Right lobe of liver (tissue), 6 donors: Measurements from ENCODE around the gene MAP7. TPM values are rescaled to one million over a fixed set of nuclear protein-coding genes. Genes with fewer than 3 reads are reported as not detected.

Experiments used
- ATAC-seq, 4 donors: fragments of 200-7000 bp; cut with Tn5 transposase; one replicate each; pipeline ENCODE4 v1.9.1; 2020; ENCODE audit warnings: mild to moderate bottlenecking in 4 of 4, moderate library complexity in 4 of 4
- DNase-seq, 3 donors: peaks; one replicate each; pipeline ENCODE4 v3.0.0-alpha.2; 2020
- H3K27ac ChIP-seq, 3 donors: fragments of 200-600 bp; one replicate each; pipeline ENCODE4 v1.8.0; 2022
- H3K27me3 ChIP-seq, 2 donors: fragments of 200-600 bp; one replicate each; pipeline ENCODE4 v1.8.0; 2022
- H3K36me3 ChIP-seq, 4 donors: fragments of 200-600 bp; sonication (generic) in 1 of 4; one replicate each; pipeline versions ENCODE4 v1.5.1 to v1.8.0; 2017 to 2022; ENCODE audit warnings: control low read depth in 1 of 4
- H3K4me1 ChIP-seq, 4 donors: fragments of 200-600 bp; sonication (generic) in 1 of 4; one replicate each; pipeline versions ENCODE4 v1.5.1 to v1.8.0; 2017 to 2022; ENCODE audit warnings: control low read depth in 1 of 4
- H3K4me3 ChIP-seq, 3 donors: fragments of 200-600 bp; one replicate each; pipeline ENCODE4 v1.8.0; 2022
- H3K9me3 ChIP-seq, 4 donors: fragments of 200-600 bp; sonication (generic) in 1 of 4; one replicate each; pipeline versions ENCODE4 v1.5.1 to v1.8.0; 2017 to 2022; ENCODE audit warnings: control low read depth in 1 of 4
- POLR2A ChIP-seq: fragments of 450-650 bp; IDR thresholded peaks from one replicate; pipeline ENCODE4 v1.6.1; 2017; ENCODE audit warnings: antibody characterized with exemption, mild to moderate bottlenecking
- WGBS: methylation state at CpG from one replicate; pipeline ENCODE4 v1.1.6; 2018; ENCODE audit warnings: low coverage, low lambda C conversion rate; ENCODE audit not compliant: insufficient coverage; ENCODE audit errors: missing lambda C conversion rate; 5-methylcytosine and 5-hydroxymethylcytosine counted together
- intact Hi-C, 2 donors: fragments of 100-400 bp; cut with DNase I; formaldehyde crosslinking; loops; one replicate each; pipeline versions ENCODE4 v1.11.2 to v1.14.1; 2022
- total RNA-seq, 6 experiments: library from RNA; depleted of rRNA in 2 of 6; stranded (reverse); fragments of >200 nt in 2 of 6; fragmentation: NEBNext Ultra II Directional in 3 of 6; extraction: Animal tissue kit (Norgen Biotek cat#: 25700) in 3 of 6; gene quantifications; one replicate each; pipeline versions ENCODE4 v1.1.0 to v1.2.4, GENCODE V29; 2016 to 2023
- TF ChIP-seq, protein P1 (sequence below), 4 donors: fragments of 200-600 bp in 3 of 4; fragments of 450-650 bp in 1 of 4; IDR thresholded peaks; one replicate each; pipeline versions ENCODE4 v1.5.1 to v1.8.0; 2016 to 2022; ENCODE audit warnings: antibody characterized with exemption in 4 of 4, mild to moderate bottlenecking in 2 of 4
- donor health status: DM: no; HTN: yes; CAD: no.
- donor health status: DM: no; HTN: no; CAD: no.
- donor health status: DM: no; HTN: no; CAD: no.
- donor health status: DM: no; HTN: yes; CAD: no.
- donor health status: DM: no; HTN: yes; CAD: no.

The MAP7 gene
- total RNA-seq, 6 experiments from 2014 or later: 14.8 to 20.9 (median 17.9) TPM

DNA sequence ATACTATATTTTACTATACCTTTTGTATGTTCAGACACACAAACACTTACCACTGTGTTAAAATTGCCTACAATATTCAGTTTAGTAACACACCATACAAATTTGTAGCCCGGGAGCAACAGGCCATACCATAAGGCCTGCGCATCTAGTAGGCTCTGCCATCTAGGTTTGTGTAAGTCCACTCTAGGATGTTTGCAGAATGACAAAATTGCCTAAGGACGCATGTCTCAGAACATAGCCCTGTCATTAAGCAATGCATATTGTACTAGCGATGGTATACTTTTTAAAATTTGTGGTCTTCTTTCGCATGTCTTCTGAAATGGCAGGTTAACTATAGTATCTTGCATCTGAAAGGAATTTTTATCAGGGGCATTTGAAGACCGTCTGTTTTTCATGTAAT, 26.6 kb upstream of the MAP7 start:
- TF ChIP-seq, protein P1, sequence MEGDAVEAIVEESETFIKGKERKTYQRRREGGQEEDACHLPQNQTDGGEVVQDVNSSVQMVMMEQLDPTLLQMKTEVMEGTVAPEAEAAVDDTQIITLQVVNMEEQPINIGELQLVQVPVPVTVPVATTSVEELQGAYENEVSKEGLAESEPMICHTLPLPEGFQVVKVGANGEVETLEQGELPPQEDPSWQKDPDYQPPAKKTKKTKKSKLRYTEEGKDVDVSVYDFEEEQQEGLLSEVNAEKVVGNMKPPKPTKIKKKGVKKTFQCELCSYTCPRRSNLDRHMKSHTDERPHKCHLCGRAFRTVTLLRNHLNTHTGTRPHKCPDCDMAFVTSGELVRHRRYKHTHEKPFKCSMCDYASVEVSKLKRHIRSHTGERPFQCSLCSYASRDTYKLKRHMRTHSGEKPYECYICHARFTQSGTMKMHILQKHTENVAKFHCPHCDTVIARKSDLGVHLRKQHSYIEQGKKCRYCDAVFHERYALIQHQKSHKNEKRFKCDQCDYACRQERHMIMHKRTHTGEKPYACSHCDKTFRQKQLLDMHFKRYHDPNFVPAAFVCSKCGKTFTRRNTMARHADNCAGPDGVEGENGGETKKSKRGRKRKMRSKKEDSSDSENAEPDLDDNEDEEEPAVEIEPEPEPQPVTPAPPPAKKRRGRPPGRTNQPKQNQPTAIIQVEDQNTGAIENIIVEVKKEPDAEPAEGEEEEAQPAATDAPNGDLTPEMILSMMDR (IDR thresholded peaks at IDR 0.05): no peak
- TF ChIP-seq POLR2A: no peak
- no peak overlapping the region for H3K4me3 ChIP-seq
- no peaks in the 10 kb centered on the region for H3K27me3 ChIP-seq
- no peaks in the 10 kb centered on the region for H3K4me1 ChIP-seq
- intact Hi-C loops: no loop called here
- H3K36me3 ChIP-seq: peaks cover 0 to 5% (median 2%) of the 10 kb centered on the region in 4 donors
- 100% methylated on average over 4 of the region's 6 CpGs for WGBS
- DNase-seq (no peak), ATAC-seq (no peak)
- H3K9me3 ChIP-seq: no peaks in the 10 kb centered on the region
- H3K27ac ChIP-seq: no peak overlapping the region

DNA sequence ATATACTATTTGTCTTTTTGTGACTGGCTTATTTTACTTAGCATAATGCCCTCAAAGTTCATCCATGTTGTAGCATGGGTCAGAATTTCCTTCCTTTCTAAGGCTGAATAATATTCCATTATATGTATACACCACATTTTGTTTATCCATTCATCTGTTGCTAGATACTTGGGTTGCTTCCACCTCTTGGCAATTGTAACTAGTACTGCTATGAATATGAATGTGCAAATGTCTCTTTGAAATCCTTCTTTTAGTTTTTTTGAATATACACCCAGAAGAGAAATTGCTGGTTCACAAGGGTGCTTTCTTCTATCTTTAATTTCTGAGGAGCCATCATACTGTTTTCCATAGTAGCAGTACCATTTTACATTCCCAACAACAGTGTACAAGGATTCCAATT, 21.3 kb upstream of the MAP7 start:
- peaks cover 0 to 8% (median 0%) of the 10 kb centered on the region in 4 donors for H3K4me1 ChIP-seq
- no peak for ATAC-seq

DNA sequence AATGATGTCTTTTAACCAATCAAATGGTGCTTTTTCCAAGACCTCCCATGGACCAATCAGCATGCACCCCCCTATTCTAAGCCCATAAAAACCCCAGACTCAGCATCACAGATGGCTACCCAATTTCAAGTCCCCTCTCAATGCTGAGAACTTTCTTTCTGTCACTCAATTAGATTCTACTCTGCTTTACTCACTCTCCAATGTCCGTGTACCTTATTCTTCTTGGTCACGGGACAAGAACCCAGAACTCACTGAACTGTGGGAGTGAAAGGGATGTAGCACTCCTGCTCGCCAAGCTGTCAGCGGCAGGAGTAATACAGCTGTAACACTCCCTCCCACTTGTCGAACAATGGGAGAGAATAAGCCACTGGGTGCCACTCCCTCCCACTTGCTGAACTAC, 20.8 kb upstream of the MAP7 start:
- no peaks in the 10 kb centered on the region for H3K27me3 ChIP-seq
- no peak overlapping the region for H3K27ac ChIP-seq
- peaks cover 0 to 8% (median 0%) of the 10 kb centered on the region in 4 donors for H3K4me1 ChIP-seq
- H3K36me3 ChIP-seq: no peaks in the 10 kb centered on the region
- no peak for TF ChIP-seq POLR2A
- TF ChIP-seq, protein P1 (IDR thresholded peaks at IDR 0.05): no peak
- WGBS: no CpG with 5 or more reads among the region's 5 CpGs
- no peak for ATAC-seq
- no peak for DNase-seq
- intact Hi-C loops: no loop called here
- no peak overlapping the region for H3K4me3 ChIP-seq
- peaks cover 0 to 11% (median 0%) of the 10 kb centered on the region in 4 donors for H3K9me3 ChIP-seq

More for the DNA sequence above, 21.3 kb upstream of the MAP7 start:
- DNase-seq: no peak
- Histone ChIP-seq H3K27ac (no peak overlapping the region), H3K4me3 (no peak overlapping the region), H3K36me3 (no peaks in the 10 kb centered on the region), H3K27me3 (no peaks in the 10 kb centered on the region), H3K9me3 (peaks cover 0 to 11% (median 0%) of the 10 kb centered on the region in 4 donors)
- intact Hi-C loops: no loop called here
- TF ChIP-seq, protein P1 (IDR thresholded peaks at IDR 0.05): no peak
- TF ChIP-seq POLR2A: no peak

DNA sequence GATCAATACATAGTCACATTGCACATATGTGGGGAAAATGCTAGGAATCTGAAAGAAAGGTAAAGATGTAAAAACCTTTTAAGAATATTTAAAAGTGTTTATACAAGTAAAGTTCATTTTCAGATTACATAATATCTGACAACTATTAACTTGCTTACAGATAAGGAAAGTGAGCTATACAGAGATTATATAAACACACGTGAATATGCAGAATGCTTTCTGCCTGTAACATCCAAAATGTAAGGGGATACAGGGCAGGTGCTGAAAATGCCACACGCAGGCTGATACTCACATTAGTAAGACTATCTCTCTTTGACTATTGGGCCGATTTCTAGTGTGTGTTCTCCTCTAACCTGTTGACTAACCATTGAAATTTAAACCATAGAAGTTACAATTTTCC, 17.9 kb upstream of the MAP7 start:
- Histone ChIP-seq H3K27ac (no peak overlapping the region), H3K27me3 (no peaks in the 10 kb centered on the region), H3K4me3 (no peak overlapping the region), H3K4me1 (peaks cover 0 to 8% (median 0%) of the 10 kb centered on the region in 4 donors), H3K9me3 (peaks cover 0 to 11% (median 0%) of the 10 kb centered on the region in 4 donors), H3K36me3 (no peaks in the 10 kb centered on the region)
- peak; percentile 36 to 51 (median 44) for ATAC-seq
- intact Hi-C loops: no loop called here
- no peak for DNase-seq
- TF ChIP-seq, protein P1 (IDR thresholded peaks at IDR 0.05): no peak
- TF ChIP-seq POLR2A: no peak
- WGBS: 46% methylated on average over 3 of the region's 3 CpGs

DNA sequence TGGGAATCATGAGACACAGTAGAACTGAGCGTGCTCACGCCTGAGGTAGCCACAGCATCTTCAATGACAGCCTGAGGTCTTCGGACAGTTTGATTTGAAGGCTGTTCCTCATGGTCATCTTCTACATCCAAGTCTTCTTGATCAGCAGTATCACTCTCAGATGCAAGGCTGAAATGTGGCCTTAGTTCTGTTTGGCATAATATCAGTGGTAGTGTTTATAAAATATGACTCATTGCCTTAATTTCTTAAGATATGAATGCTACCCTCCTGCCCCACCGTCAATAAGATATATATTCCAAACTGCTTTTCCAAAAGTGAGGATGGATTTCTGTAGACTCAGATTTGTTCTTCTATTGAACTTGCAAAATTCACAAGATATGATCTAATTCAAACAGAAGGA, 17.5 kb upstream of the MAP7 start:
- Histone ChIP-seq H3K27me3 (no peaks in the 10 kb centered on the region), H3K9me3 (peaks cover 0 to 11% (median 0%) of the 10 kb centered on the region in 4 donors), H3K27ac (no peak overlapping the region), H3K36me3 (no peaks in the 10 kb centered on the region), H3K4me1 (peaks cover 0 to 8% (median 0%) of the 10 kb centered on the region in 4 donors), H3K4me3 (no peak overlapping the region)
- no peak for ATAC-seq
- no peak for DNase-seq
- intact Hi-C loops: no loop called here
- 69% methylated on average over 2 of the region's 4 CpGs for WGBS
- TF ChIP-seq, protein P1 (IDR thresholded peaks at IDR 0.05): no peak
- no peak for TF ChIP-seq POLR2A
